Ovary (tissue), 9 donors: ENCODE measurements around the gene KRTAP10-10. TPM values are rescaled to one million over a fixed set of nuclear protein-coding genes. Genes with fewer than 3 reads are reported as not detected.
"Not testable (repeated sequence)": the region's sequence is repeated elsewhere in the genome, so short reads cannot be mapped to it uniquely, and the experiment has no call there.

Experiments
- DNase-seq, 5 donors: peaks; one replicate each; pipeline ENCODE4 v3.0.0-alpha.2; 2019 to 2020
- H3K27ac ChIP-seq, 2 donors: fragments of 200-600 bp; one replicate each; pipeline versions ENCODE4 v1.5.1 to v1.8.0; 2019 to 2022
- H3K27me3 ChIP-seq: fragments of 200-600 bp; one replicate; pipeline ENCODE4 v1.8.0; 2022
- H3K36me3 ChIP-seq: fragments of 200-600 bp; sonication (generic); one replicate; pipeline ENCODE4 v1.5.1; 2019
- H3K4me1 ChIP-seq: one replicate; pipeline ENCODE4 v1.8.1; 2013; ENCODE audit warnings: mild to moderate bottlenecking, moderate library complexity; ENCODE audit not compliant: insufficient read depth
- H3K4me3 ChIP-seq: fragments of 200-600 bp; sonication (generic); one replicate; pipeline ENCODE4 v1.5.1; 2017
- H3K9me3 ChIP-seq, 2 donors: fragments of 200-600 bp in 1 of 2; sonication (generic) in 1 of 2; one replicate each; pipeline versions ENCODE4 v1.5.1 to v1.8.1; 2013 to 2019; ENCODE audit warnings: mild to moderate bottlenecking in 1 of 2, moderate library complexity in 1 of 2
- CTCF ChIP-seq, 3 donors: fragments of 450-650 bp in 2 of 3; fragments of 200-600 bp in 1 of 3; IDR thresholded peaks; one replicate each; pipeline versions ENCODE4 v1.5.1 to v1.8.0; 2016 to 2022; ENCODE audit warnings: antibody characterized with exemption in 3 of 3, mild to moderate bottlenecking in 1 of 3
- EP300 ChIP-seq: sonication (generic); formaldehyde crosslinking; IDR thresholded peaks from one replicate; pipeline ENCODE4 v1.6.1; 2017; ENCODE audit warnings: antibody characterized with exemption
- POLR2A ChIP-seq: fragments of 450-650 bp; IDR thresholded peaks from one replicate; pipeline ENCODE4 v1.6.1; 2017; ENCODE audit warnings: antibody characterized with exemption, mild to moderate bottlenecking, moderate library complexity
- WGBS, 3 donors: extraction: QIAGEN DNeasy Blood & Tissue Kit in 1 of 3; methylation state at CpG; one replicate each; pipeline versions ENCODE4 v1.1.5 to v1.1.7; 2013 to 2017; 5-methylcytosine and 5-hydroxymethylcytosine counted together
- intact Hi-C, 4 donors: fragments of 100-400 bp; cut with DNase I; formaldehyde crosslinking; loops; one replicate each; pipeline versions ENCODE4 v1.11.0 to v1.15.1; 2022 to 2023
- polyA plus RNA-seq, 2 donors: library from polyadenylated mRNA; stranded (reverse); fragments of 200-250 nt in 1 of 2; fragments of 350-450 nt in 1 of 2; fragmentation: Illumina TruSeq in 1 of 2; extraction: RNeasy Lipid Tissue Mini Kit (QIAGEN cat#74804) in 1 of 2; gene quantifications; one replicate each; pipeline ENCODE4 v1.2.3, GENCODE V29; 2013 to 2014
- total RNA-seq, 7 donors: library from RNA; depleted of rRNA in 2 of 7; stranded (reverse); fragments of >200 nt in 2 of 7; fragmentation: NEBNext Ultra II Directional in 3 of 7; extraction: Animal tissue kit (Norgen Biotek cat#: 25700) in 3 of 7; gene quantifications; one replicate each; pipeline versions ENCODE4 v1.1.0 to v1.2.4, GENCODE V29; 2016 to 2023
- donor health status: DM: no; HTN: no; CAD: no; lungs with moderate emphysema.
- donor health status: DM: no; HTN: no; CAD: no.
- donor health status: Bipolar disorder and iron deficiency.
- donor health status: DM: yes; HTN: yes; CAD: no.
- donor health status: DM: no; HTN: no; CAD: no.
- donor health status: DM: yes; HTN: yes; CAD: no.

The KRTAP10-10 gene
- total and polyA plus RNA-seq, 9 donors: not detected

GRCh38 chr21:44596068-44596725 lies 41.0 kb upstream of the KRTAP10-10 start:
- H3K4me1 ChIP-seq: no peaks in the 10 kb centered on the region
- intact Hi-C loops: no loop called here
- H3K27ac ChIP-seq: no peak overlapping the region
- H3K9me3 ChIP-seq: no peaks in the 10 kb centered on the region
- H3K4me3 ChIP-seq: no peak overlapping the region
- 75 to 79% (median 78%) methylated on average over 9 of the region's 9 CpGs for whole genome bisulfite sequencing, 3 donors
- H3K27me3 ChIP-seq: no peaks in the 10 kb centered on the region
- no peak for DNase-seq
- TF ChIP-seq CTCF (IDR thresholded peaks at IDR 0.05) (no peak), EP300 (no peak), POLR2A (no peak)
- no peaks in the 10 kb centered on the region for H3K36me3 ChIP-seq

- TF ChIP-seq POLR2A (no peak), EP300 (no peak), CTCF (IDR thresholded peaks at IDR 0.05) (no peak)
- Histone ChIP-seq H3K4me3 (no peak overlapping the region), H3K27me3 (no peaks in the 10 kb centered on the region), H3K27ac (no peak overlapping the region), H3K36me3 (no peaks in the 10 kb centered on the region), H3K9me3 (no peaks in the 10 kb centered on the region), H3K4me1 (no peaks in the 10 kb centered on the region)
- WGBS, 3 donors: 74 to 78% (median 76%) methylated on average over 11 of the region's 11 CpGs
- intact Hi-C loops: no loop called here
- DNase-seq: no peak
These were observed 39.1 kb upstream of the KRTAP10-10 start for GRCh38 chr21:44598061-44598460.

- intact Hi-C loops: no loop called here
- no peak overlapping the region for H3K4me3 ChIP-seq
- no peaks in the 10 kb centered on the region for H3K36me3 ChIP-seq
- H3K4me1 ChIP-seq: no peaks in the 10 kb centered on the region
- no peak for DNase-seq
- H3K27me3 ChIP-seq: no peaks in the 10 kb centered on the region
- H3K27ac ChIP-seq: no peak overlapping the region
- WGBS, 3 donors: 69 to 81% (median 74%) methylated on average over 8 of the region's 8 CpGs
- H3K9me3 ChIP-seq: no peaks in the 10 kb centered on the region
- TF ChIP-seq CTCF (IDR thresholded peaks at IDR 0.05): no peak
- TF ChIP-seq POLR2A: no peak
- no peak for TF ChIP-seq EP300
These were observed 37.7 kb upstream of the KRTAP10-10 start for GRCh38 chr21:44599264-44600029.

GRCh38 chr21:44600118-44600978 lies 36.8 kb upstream of the KRTAP10-10 start, which contains the start of gene KRTAP10-7:
Gene KRTAP10-7, plus strand, starts transcription at chr21:44600597. Its CDS starts 25 bp downstream, at chr21:44600622.
- H3K27me3 ChIP-seq, DNase-seq, H3K9me3 ChIP-seq, H3K4me1 ChIP-seq, H3K4me3 ChIP-seq, intact Hi-C loops, H3K36me3 ChIP-seq, H3K27ac ChIP-seq: not testable (repeated sequence)
- 60 to 72% (median 64%) methylated on average over 23 of the region's 23 CpGs for WGBS, 3 donors

- H3K4me1 ChIP-seq, DNase-seq, intact Hi-C loops, H3K36me3 ChIP-seq, H3K27me3 ChIP-seq, H3K9me3 ChIP-seq, H3K27ac ChIP-seq, H3K4me3 ChIP-seq: not testable (repeated sequence)
- 63 to 75% (median 71%) methylated on average over 8 to 10 of the region's 10 CpGs for WGBS, 3 donors
These were observed 36.1 kb upstream of the KRTAP10-10 start for GRCh38 chr21:44601091-44601490.
